Stimulated activated CD4-positive, alpha-beta T cell treated with anti-CD3 and anti-CD28 coated beads, Interleukin-15, amount 100 ng/mL, for 24 hours (primary cell): ENCODE measurements around the gene TMSB15C.
A peak's percentile ranks its signal among the peaks of the same experiment; 100 is the strongest.
"Not testable (repeated sequence)": the region's sequence is repeated elsewhere in the genome, so short reads cannot be mapped to it uniquely, and the experiment has no call there.

Experiments
- DNase-seq: peaks from one replicate; pipeline ENCODE4 v3.0.0-alpha.2; 2020

TMSB15C gene

GRCh38 chrX:104075778-104076445, at the start of gene TMSB15C:
TMSB15C (minus strand) TSS chrX:104076236.
- DNase-seq, result not testable (repeated sequence)

DNA sequence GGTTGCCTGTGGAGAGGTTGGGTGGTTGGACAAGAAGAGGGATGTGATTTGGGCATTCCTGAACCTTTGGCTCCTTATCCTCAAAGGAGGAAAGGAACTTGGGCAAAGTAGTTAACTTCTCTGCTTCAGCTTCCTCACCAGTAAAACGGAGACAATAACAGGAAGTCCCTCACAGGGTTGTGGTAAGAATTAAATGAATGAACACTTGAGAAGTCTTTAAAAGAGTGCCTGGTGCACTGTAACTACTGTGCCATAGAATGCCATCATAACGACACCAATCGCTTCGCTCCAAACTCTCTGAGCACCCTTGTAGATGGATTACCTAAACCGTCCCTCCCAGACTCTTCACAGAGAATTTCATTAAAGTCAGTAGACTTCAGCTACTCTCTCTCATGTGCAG, 46.8 kb upstream of the TMSB15C start:
- DNase-seq, result no peak

DNA sequence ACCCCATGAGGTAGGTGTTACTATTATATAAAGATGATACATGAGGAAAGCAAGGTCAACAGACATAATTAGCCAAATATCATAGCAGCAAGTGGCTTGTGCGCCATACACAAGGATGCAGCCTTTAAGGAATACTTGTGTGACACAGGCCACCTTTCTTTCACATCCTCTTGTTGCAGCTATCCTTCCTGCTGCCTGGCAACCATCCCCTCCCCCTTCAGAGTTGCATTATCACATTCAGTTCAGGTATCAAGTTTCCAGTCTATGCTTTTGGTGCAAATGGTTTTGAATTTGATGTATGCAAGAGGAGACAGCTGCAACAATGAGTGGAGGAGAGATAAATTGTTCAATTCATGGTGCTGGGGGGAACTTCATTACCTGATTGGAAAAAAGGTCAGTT, 42.7 kb upstream of the TMSB15C start:
- no peak for DNase-seq

DNA sequence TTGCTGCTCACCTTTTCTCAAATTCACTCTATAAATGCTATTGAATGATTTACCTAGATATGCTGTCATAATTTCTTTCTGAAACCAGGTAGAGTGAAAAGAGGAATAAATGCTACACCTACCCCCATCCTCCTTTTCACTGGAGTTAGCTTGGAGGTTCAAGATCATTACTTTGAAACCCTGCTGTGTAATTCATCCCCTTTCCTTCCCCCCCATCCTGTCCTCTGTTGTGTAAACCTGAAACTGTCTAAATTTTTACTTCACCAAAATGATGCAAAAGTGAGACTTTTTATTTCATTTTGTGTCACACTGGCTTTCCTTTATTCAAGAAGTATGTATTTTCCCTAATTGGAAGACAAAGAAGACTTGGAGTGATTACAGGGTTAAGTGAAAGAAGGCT, 41.7 kb upstream of the TMSB15C start:
- DNase-seq, result no peak

DNA sequence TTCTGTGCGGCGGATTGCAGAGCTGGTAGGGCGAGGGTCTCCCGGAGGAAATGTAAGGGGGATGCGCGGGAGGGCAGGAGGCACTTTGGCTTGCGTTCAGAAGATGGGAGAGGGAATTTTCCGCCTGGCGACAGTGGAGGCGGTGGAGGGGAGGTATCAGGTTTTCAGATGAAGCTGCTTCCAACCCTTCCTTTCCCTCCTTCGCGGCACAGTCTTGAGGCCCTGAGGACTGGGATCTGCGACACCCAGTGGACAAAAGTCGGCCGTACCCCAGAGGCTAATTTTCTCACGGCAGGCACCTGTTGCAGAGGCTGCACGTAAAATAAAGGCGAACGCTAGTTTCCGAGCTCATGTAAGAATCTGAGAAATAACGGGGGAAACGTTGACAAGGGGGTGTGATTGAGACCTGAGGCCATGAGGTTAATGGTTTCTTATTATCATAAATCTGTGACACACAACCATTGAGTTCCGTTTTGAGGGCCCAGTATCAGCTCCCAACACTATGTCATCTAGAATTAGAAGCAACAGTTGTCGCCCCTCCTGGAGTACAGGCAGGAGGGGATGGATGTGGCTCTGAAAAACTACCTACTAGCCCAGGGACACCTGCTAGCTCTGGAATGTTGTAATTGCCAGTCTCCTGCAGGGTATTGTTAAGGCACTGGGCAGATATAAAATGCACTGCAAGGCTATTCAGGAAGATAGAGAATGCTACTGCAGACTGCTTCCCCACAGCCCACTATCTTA, 37.4 kb upstream of the TMSB15C start:
- DNase-seq, result peak; percentile 65

DNA sequence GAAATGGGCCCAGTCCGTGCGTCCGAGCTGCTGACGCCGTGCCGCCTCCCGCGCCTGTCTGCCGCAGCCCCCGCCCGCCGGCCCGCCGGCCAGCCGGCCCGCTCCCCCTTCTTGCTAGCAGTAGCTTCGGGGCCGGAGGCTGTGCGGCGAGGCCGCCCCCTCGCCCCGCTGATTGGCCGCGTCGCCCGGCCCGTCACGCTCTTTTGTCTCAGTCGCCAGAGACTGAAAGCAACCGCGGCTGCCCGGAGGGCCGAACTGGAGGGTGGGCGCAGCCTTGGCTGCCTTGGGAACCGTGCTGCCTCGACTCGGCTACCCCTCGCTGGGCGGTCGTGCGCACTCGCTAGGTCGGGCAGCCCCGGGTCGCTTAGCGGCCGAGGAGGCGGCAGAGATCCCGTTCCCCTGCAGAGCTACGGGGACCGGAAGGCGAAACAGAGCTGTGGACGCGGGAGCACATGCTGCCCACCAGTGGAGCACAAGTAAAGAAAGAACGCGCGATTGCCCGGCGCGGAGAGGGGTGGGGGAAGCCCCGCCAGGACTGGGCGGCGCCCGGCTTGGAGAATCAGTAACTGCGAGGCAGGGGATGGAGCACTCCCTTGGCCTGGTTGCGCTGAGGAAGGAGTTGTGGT, 36.4 kb upstream of the TMSB15C start, which contains the start of gene ZCCHC18:
TSS of gene ZCCHC18 (plus strand) at position 198 of the 626 bp plus-strand sequence. CDS start 1,589 bp downstream, outside the sequence.
- DNase-seq, result peak; percentile 48

DNA sequence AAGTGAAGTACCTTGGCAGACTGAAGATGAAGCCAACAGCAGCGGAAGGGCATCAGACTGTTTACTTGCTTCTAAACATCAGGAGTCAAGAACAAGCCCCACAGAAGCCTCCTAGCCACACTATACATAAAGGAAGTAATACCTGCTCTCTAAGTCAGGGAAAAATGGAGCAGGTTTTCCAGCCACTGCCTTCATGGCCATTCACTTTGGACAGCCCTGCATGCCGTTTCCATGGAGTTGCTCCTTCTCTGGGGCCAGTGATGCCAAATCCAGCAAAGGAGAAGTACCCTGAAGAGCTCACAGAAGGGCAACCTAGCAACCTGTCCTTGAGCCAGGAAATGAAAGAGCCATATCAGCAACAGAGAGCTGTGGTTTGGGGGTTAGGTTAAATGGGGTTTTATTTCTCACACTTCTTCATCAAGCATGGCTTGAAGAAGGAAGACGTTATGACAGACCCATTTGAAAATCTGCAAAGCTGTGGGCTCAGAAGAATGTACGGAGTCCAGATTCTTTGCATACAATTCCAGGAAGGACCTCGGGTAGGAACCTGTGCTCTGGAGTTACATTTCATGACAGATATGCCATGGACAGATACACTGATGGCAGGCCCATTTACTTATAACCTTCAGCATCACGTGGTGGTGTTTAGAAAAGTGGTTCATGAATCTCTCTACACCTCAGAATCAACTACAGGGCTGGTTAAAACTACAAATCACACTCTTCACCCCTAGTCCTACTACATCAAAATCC, 34.6 kb upstream of the TMSB15C start:
- DNase-seq, result not testable (repeated sequence)

- DNase-seq, result no peak
These were observed 32.9 kb upstream of the TMSB15C start for GRCh38 chrX:104108955-104109354.

DNA sequence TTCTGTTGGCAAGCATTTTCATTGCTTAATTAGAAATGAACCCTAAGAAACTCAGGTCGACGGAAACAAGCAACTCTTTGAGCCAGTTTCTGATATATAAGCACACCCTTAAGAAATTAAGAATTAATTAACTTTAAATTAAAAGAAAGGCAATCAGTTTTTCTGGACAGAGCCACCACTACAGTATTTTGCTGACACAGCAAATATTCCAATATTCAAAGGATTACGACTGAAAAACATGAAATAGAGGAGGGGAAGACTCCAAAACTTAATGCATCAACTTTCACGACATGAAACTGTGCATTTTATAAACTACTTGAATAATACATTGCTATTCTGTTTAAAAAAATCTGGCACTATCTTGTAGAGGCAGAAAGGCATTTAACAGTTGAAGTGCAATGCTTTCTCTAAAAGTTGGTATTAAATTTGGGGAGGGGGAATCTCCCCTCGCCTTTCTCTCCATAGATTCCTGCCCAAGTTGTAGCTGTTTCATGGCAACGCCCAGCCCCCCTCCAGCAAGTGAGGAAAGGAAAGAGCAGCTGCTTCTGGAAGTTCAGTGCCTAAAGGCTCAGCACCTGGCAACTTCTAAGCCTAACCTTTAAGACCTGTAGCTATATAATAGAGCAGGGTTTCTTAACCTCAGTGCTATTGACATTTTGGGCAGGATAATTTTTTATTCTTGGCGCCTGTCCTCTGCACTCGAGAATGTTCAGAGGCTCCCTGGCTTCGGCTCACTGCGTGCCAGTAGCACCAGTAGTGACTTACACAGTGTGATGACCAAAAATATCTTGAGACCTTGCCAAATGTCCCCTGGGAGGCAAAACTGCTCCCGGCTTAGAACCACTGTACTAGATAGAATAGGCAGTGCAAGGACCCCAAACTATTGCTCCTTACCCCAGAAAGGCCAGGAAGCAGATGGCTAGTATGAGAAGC, 29.6 kb upstream of the TMSB15C start:
- no peak for DNase-seq

- DNase-seq, result no peak
These were observed 28.6 kb upstream of the TMSB15C start for GRCh38 chrX:104104676-104105075.

DNA sequence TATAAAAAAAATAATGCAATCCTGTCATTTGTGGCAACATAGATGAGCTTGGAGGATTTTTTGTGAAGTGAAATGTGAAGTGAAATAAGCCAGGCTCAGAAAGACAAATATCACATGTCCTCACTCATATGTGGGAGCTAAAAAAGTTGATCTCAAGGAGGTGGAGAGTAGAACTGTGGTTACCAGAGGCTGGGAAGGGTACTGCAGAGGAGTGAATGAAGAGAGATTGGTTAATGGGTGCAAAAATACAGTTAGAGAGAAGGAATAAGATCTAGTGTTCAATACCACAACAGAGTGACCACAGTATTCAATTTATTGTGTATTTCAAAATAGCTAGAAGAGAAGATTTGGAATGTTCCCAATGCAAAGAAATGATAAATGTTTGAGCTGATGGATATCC, 22.9 kb upstream of the TMSB15C start:
- no peak for DNase-seq

DNA sequence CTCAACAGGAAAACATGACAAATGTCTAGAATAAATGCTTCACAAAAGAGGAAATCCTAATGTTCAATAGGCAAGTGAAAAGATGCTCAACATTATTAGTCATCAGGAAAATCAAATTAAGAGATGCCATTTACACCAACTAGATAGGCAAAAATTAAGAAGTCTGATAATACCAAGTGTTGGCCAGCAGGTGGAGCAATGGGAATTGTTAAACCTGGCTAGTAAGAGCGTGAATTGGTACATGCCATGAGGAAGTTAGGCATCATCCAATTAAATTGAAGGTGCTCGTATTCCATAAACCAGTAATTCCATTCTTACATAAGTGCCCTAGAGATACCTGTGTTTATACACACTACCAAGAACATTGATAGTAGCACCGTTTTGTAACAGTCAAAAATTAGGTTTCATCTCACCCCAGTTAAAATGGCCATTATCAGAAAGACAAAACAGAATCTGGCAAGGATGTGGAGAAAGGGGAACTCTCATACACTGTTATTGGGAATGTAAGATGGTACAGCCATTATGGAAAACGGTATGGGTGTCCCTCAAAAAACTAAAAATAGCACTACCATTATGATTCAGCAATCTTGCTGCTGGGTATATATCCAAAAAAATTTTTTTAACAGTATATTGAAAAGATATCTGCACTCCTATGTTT, 22.2 kb upstream of the TMSB15C start:
- DNase-seq, result peak; percentile 54

DNA sequence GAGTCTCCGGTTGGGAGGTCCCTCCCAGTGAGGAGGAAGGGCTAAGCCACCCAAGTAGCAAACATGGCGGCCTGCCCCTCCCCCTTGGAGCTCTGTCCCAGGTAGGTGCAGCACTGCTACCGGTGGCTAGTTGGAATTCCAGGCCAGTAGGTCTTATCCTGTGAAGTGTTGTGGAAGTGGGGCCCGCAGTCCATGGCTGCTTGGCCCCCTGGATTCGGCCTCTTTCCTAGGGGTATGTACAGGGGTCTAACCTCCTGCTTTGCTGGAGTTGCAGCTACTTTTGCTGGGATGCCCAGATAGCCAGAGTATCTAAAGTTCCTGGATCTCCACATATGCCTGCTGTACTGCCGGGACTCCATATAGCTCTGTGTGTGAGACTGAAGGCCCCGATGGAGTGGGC, 9.9 kb upstream of the TMSB15C start:
- no peak for DNase-seq

- no peak for DNase-seq
These were observed 9.4 kb upstream of the TMSB15C start for GRCh38 chrX:104085477-104085876.

GRCh38 chrX:104084534-104085277, 8.7 kb upstream of the TMSB15C start:
- no peak for DNase-seq

- no peak for DNase-seq
These were observed 8.0 kb upstream of the TMSB15C start for GRCh38 chrX:104084063-104084462.

GRCh38 chrX:104077854-104078253, 1.8 kb upstream of the TMSB15C start:
- DNase-seq, result not testable (repeated sequence)

GRCh38 chrX:104062636-104063035, 13.4 kb downstream of the TMSB15C start:
- not testable (repeated sequence) for DNase-seq

- DNase-seq, result not testable (repeated sequence)
These were observed 21.1 kb downstream of the TMSB15C start for GRCh38 chrX:104054956-104055355.

- DNase-seq, result no peak
These were observed 28.9 kb downstream of the TMSB15C start for GRCh38 chrX:104047171-104047570.

- DNase-seq, result no peak
These were observed 30.4 kb downstream of the TMSB15C start for GRCh38 chrX:104045642-104046041.
